ENCODE data around the gene KRTAP17-1.

KRTAP17-1 gene

DNA sequence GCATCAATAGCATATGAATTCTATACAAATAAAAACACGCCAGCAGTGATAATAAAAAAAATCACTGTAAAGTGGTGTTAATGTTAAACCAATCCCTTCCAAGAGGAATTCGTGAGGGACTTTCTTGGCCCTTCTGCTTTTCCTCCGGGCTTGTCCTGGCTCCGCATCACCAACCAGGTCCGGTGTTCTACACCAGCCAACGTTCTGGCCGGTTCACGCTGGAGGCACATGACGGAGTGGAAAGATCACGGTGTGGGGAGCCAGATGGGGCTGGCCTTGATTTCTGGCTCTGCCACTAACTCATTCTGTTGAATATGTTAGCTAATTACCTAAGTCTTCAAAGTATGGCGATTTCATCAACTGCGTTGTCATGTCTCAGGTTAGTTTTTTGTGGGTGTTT, 11.4 kb downstream of the KRTAP17-1 start:
- no peak overlapping the region for H3K27ac ChIP-seq
- H3K4me3 ChIP-seq (ENCODE audit: low read depth in 1 of 2, low read length in 1 of 2) = no peak overlapping the region
- TF ChIP-seq, protein P1, sequence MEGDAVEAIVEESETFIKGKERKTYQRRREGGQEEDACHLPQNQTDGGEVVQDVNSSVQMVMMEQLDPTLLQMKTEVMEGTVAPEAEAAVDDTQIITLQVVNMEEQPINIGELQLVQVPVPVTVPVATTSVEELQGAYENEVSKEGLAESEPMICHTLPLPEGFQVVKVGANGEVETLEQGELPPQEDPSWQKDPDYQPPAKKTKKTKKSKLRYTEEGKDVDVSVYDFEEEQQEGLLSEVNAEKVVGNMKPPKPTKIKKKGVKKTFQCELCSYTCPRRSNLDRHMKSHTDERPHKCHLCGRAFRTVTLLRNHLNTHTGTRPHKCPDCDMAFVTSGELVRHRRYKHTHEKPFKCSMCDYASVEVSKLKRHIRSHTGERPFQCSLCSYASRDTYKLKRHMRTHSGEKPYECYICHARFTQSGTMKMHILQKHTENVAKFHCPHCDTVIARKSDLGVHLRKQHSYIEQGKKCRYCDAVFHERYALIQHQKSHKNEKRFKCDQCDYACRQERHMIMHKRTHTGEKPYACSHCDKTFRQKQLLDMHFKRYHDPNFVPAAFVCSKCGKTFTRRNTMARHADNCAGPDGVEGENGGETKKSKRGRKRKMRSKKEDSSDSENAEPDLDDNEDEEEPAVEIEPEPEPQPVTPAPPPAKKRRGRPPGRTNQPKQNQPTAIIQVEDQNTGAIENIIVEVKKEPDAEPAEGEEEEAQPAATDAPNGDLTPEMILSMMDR (IDR thresholded peaks at IDR 0.05) = no peak
- no peaks in the 10 kb centered on the region for H3K36me3 ChIP-seq
- peaks cover 39 to 44% of the 10 kb centered on the region in 2 experiments for H3K4me1 ChIP-seq (ENCODE audit: control insufficient read depth in 1 of 2, insufficient read depth in 1 of 2, low read depth in 1 of 2, low read length in 1 of 2)
- no peaks in the 10 kb centered on the region for H3K27me3 ChIP-seq
- H3K9me3 ChIP-seq = no peaks in the 10 kb centered on the region

DNA sequence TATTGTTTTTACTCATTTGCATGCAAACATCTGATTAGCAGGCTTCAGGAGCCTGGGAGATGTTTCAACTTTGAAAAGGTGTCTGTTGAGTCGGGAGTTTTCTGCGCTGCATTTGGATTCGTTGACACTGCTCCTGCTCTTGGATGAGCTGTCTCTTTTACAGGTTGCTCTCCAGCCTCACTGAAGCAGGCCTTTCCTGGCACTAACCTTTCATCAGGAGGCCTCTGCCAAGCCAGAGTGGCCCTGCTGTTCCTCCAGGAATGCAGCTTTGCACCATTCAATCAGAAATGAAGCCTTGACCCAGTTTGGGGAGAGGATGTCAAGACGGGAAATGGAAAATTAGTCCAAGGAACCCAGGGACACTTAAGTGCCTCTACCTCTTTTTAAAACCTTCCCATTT, 12.5 kb downstream of the KRTAP17-1 start:
- no peak overlapping the region for H3K27ac ChIP-seq
- H3K36me3 ChIP-seq = no peaks in the 10 kb centered on the region
- peaks cover 28 to 33% of the 10 kb centered on the region in 2 experiments for H3K4me1 ChIP-seq (ENCODE audit: control insufficient read depth in 1 of 2, insufficient read depth in 1 of 2, low read depth in 1 of 2, low read length in 1 of 2)
- H3K27me3 ChIP-seq = no peaks in the 10 kb centered on the region
- H3K4me3 ChIP-seq (ENCODE audit: low read depth in 1 of 2, low read length in 1 of 2) = no peak overlapping the region
- TF ChIP-seq, protein P1 (IDR thresholded peaks at IDR 0.05) = no peak
- no peaks in the 10 kb centered on the region for H3K9me3 ChIP-seq

DNA sequence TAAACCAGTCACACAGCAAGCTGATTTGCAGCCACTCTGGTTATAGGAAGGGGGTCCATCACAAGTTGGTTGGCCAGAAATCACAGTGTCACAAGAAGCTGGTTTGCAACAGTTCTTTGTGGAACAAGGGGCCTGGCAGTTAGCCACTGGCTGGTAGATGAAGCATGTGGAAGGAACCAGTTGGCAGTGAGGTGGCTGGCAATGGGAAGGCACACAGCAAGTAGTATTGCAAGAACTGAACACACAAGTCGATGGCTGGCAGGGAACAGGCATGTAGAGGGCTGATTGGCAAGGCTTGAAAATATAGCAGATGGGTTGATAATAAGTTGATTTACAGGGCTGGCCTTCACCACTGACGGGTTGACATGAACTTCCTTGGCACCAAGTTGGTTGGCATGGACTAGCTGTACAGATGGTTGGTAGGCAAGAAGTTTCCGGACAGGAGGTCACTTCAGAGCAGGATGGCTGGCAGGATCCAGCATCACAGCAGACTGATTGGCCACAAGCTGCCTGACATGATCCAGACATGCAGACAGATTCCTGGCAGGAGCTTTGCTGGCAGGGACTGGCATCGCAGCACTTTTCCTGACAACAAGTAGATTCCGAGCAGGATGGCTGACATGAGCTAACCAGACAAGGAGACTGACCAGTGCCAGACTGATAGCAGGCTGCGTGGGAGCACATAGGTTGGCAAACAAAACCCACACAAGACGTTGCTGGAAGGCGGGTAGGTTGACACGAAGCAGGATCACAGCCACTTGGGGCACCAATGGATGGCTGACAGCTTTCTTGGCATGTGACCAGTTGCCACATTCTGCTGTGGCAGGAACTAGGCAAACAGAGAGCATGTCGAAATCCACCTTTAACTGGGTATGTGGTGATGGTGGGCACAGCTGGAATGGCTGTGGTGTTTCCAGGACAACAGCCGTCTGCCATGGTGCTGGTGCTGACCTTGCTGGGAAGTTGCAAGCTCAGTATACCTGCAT, 13.3 kb downstream of the KRTAP17-1 start, which contains the start of gene KRTAP29-1:
Gene KRTAP29-1, minus strand, starts transcription at position 936 of the 986 bp plus-strand sequence. Its CDS starts 0 bp downstream, at position 936.
- H3K27ac ChIP-seq = no peak within 1 kb of the TSS
- H3K9me3 ChIP-seq = no peaks in the 10 kb centered on the region
- TF ChIP-seq, protein P1 (IDR thresholded peaks at IDR 0.05) = no peak
- peaks cover 21 to 26% of the 10 kb centered on the region in 2 experiments for H3K4me1 ChIP-seq (ENCODE audit: control insufficient read depth in 1 of 2, insufficient read depth in 1 of 2, low read depth in 1 of 2, low read length in 1 of 2)
- H3K36me3 ChIP-seq = no peaks in the 10 kb centered on the region
- H3K27me3 ChIP-seq = no peaks in the 10 kb centered on the region
- H3K4me3 ChIP-seq (ENCODE audit: low read depth in 1 of 2, low read length in 1 of 2) = no peak within 1 kb of the TSS

DNA sequence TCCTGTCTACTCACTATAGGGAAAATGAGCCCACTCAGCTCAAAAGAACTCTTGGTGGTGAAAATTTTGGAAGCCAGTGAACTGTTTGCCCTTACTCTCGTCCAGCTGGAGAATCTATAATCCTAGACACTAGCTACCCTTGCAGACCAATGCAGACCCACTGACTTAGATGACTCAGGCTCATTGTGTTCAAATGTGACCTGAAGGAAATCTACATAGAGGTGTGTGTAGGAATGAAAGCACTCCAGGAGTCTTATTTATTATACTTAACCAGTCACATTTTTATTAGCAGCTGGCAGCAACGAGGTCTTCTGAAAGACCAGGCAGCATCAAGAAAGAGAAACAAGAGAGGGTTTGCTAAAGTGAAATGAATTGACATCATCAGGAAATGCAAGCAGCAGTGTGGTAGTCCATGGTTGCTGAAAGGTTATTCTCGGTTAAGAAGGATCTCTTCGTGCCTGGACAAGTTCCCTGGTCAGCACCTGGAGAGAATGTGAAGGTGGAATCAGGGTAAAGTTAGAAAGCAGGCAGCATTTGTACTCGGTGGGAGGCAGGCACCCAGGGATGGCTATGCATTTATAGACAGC, 14.2 kb downstream of the KRTAP17-1 start:
- TF ChIP-seq, protein P1 (IDR thresholded peaks at IDR 0.05) = no peak
- Histone ChIP-seq H3K27ac (no peak overlapping the region), H3K4me1 (ENCODE audit: control insufficient read depth in 1 of 2, insufficient read depth in 1 of 2, low read depth in 1 of 2, low read length in 1 of 2) (peaks cover 12 to 22% of the 10 kb centered on the region in 2 experiments), H3K36me3 (no peaks in the 10 kb centered on the region), H3K27me3 (no peaks in the 10 kb centered on the region), H3K9me3 (no peaks in the 10 kb centered on the region), H3K4me3 (ENCODE audit: low read depth in 1 of 2, low read length in 1 of 2) (no peak overlapping the region)

DNA sequence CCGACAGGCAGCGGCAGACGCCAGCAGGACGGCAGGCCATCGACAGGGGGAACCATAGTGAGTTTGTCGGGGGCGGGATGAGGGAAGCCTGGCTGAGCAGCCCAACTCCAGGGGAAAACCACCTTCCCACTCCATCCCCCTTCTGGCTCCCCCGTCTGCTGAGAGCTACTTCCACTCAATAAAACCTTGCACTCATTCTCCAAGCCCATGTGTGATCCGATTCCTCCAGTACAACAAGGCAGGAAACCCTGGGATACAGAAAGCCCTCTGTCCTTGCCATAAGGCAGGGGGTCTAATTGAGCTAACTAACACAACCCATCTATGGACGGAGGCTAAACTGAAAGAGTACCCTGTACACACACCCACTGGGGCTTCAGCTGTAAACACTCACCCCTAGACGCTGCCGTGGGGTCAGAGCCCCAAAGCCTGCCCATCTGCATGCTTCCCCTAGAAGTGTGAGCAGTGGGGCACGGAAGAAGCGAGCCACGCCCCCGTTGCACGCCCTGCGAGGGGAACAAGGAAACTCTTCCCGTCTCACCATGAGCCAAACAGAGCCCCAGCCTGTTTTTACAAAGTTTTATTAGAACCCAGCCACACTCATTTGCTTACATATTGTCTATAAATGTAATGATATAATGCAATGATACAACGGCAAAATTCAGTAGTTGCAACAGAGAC, 16.9 kb downstream of the KRTAP17-1 start:
- TF ChIP-seq, protein P1 (IDR thresholded peaks at IDR 0.05) = no peak
- H3K27me3 ChIP-seq = no peaks in the 10 kb centered on the region
- no peak overlapping the region for H3K27ac ChIP-seq
- no peaks in the 10 kb centered on the region for H3K9me3 ChIP-seq
- peaks cover 12 to 22% of the 10 kb centered on the region in 2 experiments for H3K4me1 ChIP-seq (ENCODE audit: control insufficient read depth in 1 of 2, insufficient read depth in 1 of 2, low read depth in 1 of 2, low read length in 1 of 2)
- H3K4me3 ChIP-seq (ENCODE audit: low read depth in 1 of 2, low read length in 1 of 2) = no peak overlapping the region
- no peaks in the 10 kb centered on the region for H3K36me3 ChIP-seq

Measured in neutrophil (primary cell).